Measurements from ENCODE around the gene CCL1. TPM values are rescaled to one million over a fixed set of nuclear protein-coding genes. Genes with fewer than 3 reads are reported as not detected.

The CCL1 gene
- total and polyA plus RNA-seq, 12 donors, result not detected

- intact Hi-C loops (cut with DNase I), result no loop called here
- no peak overlapping the region for H3K4me3 ChIP-seq
- H3K27ac ChIP-seq, result peak overlapping the region in 3 of 10 donors; percentile 2 to 21 (median 3)
- DNase-seq (no peak), ATAC-seq (peak in 7 of 8 donors; percentile 25 to 68 (median 53))
- no peaks in the 10 kb centered on the region for H3K27me3 ChIP-seq
- H3K9me3 ChIP-seq, result peaks cover 0 to 22% (median 13%) of the 10 kb centered on the region in 11 donors
- peaks cover 0 to 30% (median 4%) of the 10 kb centered on the region in 9 donors for H3K4me1 ChIP-seq
- no peaks in the 10 kb centered on the region for H3K36me3 ChIP-seq
- no peak for TF ChIP-seq CTCF (IDR thresholded peaks at IDR 0.05)
Measured at GRCh38 chr17:34321964-34322363, 41.1 kb downstream of the CCL1 start.

- no peak for TF ChIP-seq CTCF (IDR thresholded peaks at IDR 0.05)
- H3K4me3 ChIP-seq, result peak within 1 kb of the TSS in 2 of 10 donors; percentile 0 to 32
- ATAC-seq (peak in 7 of 8 donors; percentile 30 to 87 (median 63)), DNase-seq (peak in 1 of 2 donors; percentile 42)
- 41 to 64% methylated on average over 2 of the region's 2 CpGs for WGBS, 2 donors
- H3K27ac ChIP-seq, result peak within 1 kb of the TSS in 7 of 10 donors; percentile 21 to 83 (median 42)
- H3K9me3 ChIP-seq, result peaks cover 0 to 11% (median 3%) of the 10 kb centered on the region in 11 donors
- H3K27me3 ChIP-seq, result no peaks in the 10 kb centered on the region
- no peaks in the 10 kb centered on the region for H3K36me3 ChIP-seq
- H3K4me1 ChIP-seq, result peaks cover under 1 to 44% (median 8%) of the 10 kb centered on the region in 9 donors
- intact Hi-C loops (cut with DNase I), result no loop called here
Measured at GRCh38 chr17:34319039-34319483, 44.0 kb downstream of the CCL1 start, which contains the start of gene CCL8. TSS of gene CCL8 (plus strand) at chr17:34319435. CDS start at chr17:34319502, 67 bp downstream.

- 69 to 78% methylated on average over 3 of the region's 3 CpGs for WGBS, 2 donors
- intact Hi-C loops (cut with DNase I), result no loop called here
- Histone ChIP-seq H3K27me3 (no peaks in the 10 kb centered on the region), H3K9me3 (peaks cover 0 to 7% (median 0%) of the 10 kb centered on the region in 11 donors), H3K27ac (peak overlapping the region in 2 of 10 donors; percentile 37 to 83), H3K4me3 (no peak overlapping the region), H3K36me3 (no peaks in the 10 kb centered on the region), H3K4me1 (peaks cover 4 to 50% (median 13%) of the 10 kb centered on the region in 9 donors)
- ATAC-seq, result no peak
- DNase-seq, result peak in 1 of 2 donors; percentile 11
- peak in 1 of 9 donors; percentile 18 for TF ChIP-seq CTCF (IDR thresholded peaks at IDR 0.05)
Measured at GRCh38 chr17:34318474-34318873, 44.6 kb downstream of the CCL1 start.

GRCh38 chr17:34314279-34314678 is 48.8 kb downstream of the CCL1 start:
- ATAC-seq, result peak in 7 of 8 donors; percentile 55 to 65 (median 56)
- Histone ChIP-seq H3K27me3 (peaks cover 0 to 5% (median 0%) of the 10 kb centered on the region in 7 donors), H3K36me3 (no peaks in the 10 kb centered on the region), H3K4me3 (no peak overlapping the region), H3K9me3 (peaks cover 0 to 7% (median 0%) of the 10 kb centered on the region in 11 donors), H3K4me1 (peaks cover under 1 to 56% (median 26%) of the 10 kb centered on the region in 9 donors), H3K27ac (peak overlapping the region; percentile 14 to 83 (median 68))
- intact Hi-C loops (cut with DNase I), result loop anchor here in 3 of 10 donors (5.0 kb wide), 3 partner anchors 43 to 62 kb away; partner anchors contain the start of genes CCL1 (in 1 of the 3) and CCL13 (in 1 of the 3)
- WGBS, 2 donors, result 33 to 48% methylated on average over 4 of the region's 4 CpGs
- no peak for TF ChIP-seq CTCF (IDR thresholded peaks at IDR 0.05)
- peak in 1 of 2 donors; percentile 29 for DNase-seq
